ENCODE measurements around the gene BBS12.

DNA sequence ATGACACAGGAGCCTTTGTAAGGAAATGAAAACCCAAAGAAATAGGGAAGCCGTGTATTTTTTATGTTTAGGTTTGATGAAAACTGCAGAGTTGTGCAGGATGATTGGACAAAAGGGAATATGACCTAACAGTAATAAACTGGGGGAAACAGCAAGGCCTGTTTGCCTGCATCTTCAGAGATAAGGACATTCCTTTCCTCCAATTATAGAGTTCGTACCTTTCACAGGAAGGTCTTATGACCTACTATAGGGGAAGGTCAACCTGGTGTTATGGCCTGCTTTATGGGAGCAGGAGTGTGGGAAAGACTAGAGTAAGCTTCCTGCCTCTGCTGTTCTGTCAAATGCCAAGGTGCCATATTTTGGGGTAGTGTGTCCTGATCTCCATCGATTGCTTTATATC lies 42.5 kb downstream of the BBS12 start:
- no peak for TF ChIP-seq CTCF (IDR thresholded peaks at IDR 0.05)
- no peak for TF ChIP-seq POLR2A (IDR thresholded peaks at IDR 0.05)

All from heart left ventricle (tissue), 13 donors.